IMR-90 (cell line): ENCODE measurements around the gene CNGA1. TPM values are rescaled to one million over a fixed set of nuclear protein-coding genes. Genes with fewer than 3 reads are reported as not detected.

ENCODE experiments used
- ATAC-seq: fragments of 200-7000 bp; cut with Tn5 transposase; 2 replicates; pipeline ENCODE4 v1.9.1; 2020; ENCODE audit warnings: low read depth, mild to moderate bottlenecking, moderate library complexity
- BruUV-seq: library from RNA; stranded (reverse); fragments of 400-500 nt; replicated peaks from 2 replicates; lab custom pipeline; 2021; lab: Mats Ljungman, UMichigan
- CTCF ChIA-PET: fragments of 300-600 bp; formaldehyde crosslinking; extraction: SDS; loops from one replicate; lab custom pipeline; 2021; ENCODE audit warnings: antibody characterized with exemption; lab: Yijun Ruan, JAX
- POLR2A ChIA-PET: fragments of 300-600 bp; sonication (Branson Sonifier 250); formaldehyde crosslinking; loops from one replicate; lab custom pipeline; 2022; ENCODE audit warnings: antibody characterized with exemption; ENCODE audit not compliant: unreplicated experiment; lab: Charles Lee
- DNase-seq: peaks from one replicate; pipeline ENCODE4 v3.0.0; 2013
- H2AFZ ChIP-seq: replicated peaks from 2 replicates; pipeline ENCODE3; 2013; ENCODE audit warnings: low read length, mild to moderate bottlenecking; ENCODE audit not compliant: poor library complexity
- H2AK5ac ChIP-seq: 2 replicates; pipeline ENCODE4 v1.6.1; 2013; ENCODE audit warnings: low read depth, low read length, inconsistent platforms
- H2AK9ac ChIP-seq: replicated peaks from 2 replicates; pipeline ENCODE3; 2013; ENCODE audit warnings: mild to moderate bottlenecking, low read depth, low read length, moderate library complexity; ENCODE audit not compliant: poor library complexity
- H2BK120ac ChIP-seq: 2 replicates; pipeline ENCODE4 v1.6.1; 2013; ENCODE audit warnings: low read depth, low read length, inconsistent platforms
- H2BK15ac ChIP-seq: 3 replicates; pipeline ENCODE4 v1.6.1; 2013; ENCODE audit warnings: low read depth, low read length, inconsistent platforms
- H2BK20ac ChIP-seq: 2 replicates; pipeline ENCODE4 v1.6.1; 2013; ENCODE audit warnings: low read depth, mild to moderate bottlenecking, inconsistent platforms, low read length, moderate library complexity
- H2BK5ac ChIP-seq: 2 replicates; pipeline ENCODE4 v1.6.1; 2013; ENCODE audit warnings: mild to moderate bottlenecking, low read depth, low read length, inconsistent platforms; ENCODE audit not compliant: poor library complexity, severe bottlenecking
- H3K14ac ChIP-seq: replicated peaks from 2 replicates; pipeline ENCODE4 v1.6.1; 2013; ENCODE audit warnings: low read depth, low read length, inconsistent platforms
- H3K18ac ChIP-seq: 2 replicates; pipeline ENCODE4 v1.6.1; 2013; ENCODE audit warnings: low read depth, low read length, control low read depth
- H3K23ac ChIP-seq: 2 replicates; pipeline ENCODE4 v1.6.1; 2013; ENCODE audit warnings: low read depth, low read length, inconsistent platforms
- H3K27ac ChIP-seq: 2 replicates; pipeline ENCODE4 v1.5.1; 2013; ENCODE audit warnings: mild to moderate bottlenecking, control low read depth, low read length; ENCODE audit not compliant: insufficient read depth
- H3K27me3 ChIP-seq: 2 replicates; pipeline ENCODE4 v1.6.1; 2013; ENCODE audit warnings: low read length; ENCODE audit not compliant: control insufficient read depth, insufficient read depth
- H3K36me3 ChIP-seq: 2 replicates; pipeline ENCODE4 v1.6.1; 2013; ENCODE audit warnings: low read length, mixed read lengths; ENCODE audit not compliant: control insufficient read depth, insufficient read depth
- H3K4ac ChIP-seq: 2 replicates; pipeline ENCODE4 v1.6.1; 2013; ENCODE audit warnings: low read depth, low read length, inconsistent platforms
- H3K4me1 ChIP-seq: 2 replicates; pipeline ENCODE4 v1.6.1; 2013; ENCODE audit warnings: low read length, mixed read lengths; ENCODE audit not compliant: control insufficient read depth, insufficient read depth
- H3K4me2 ChIP-seq: 2 replicates; pipeline ENCODE4 v1.6.1; 2013; ENCODE audit warnings: low read depth, mild to moderate bottlenecking, control low read depth, low read length, moderate library complexity
- H3K4me3 ChIP-seq: 2 replicates; pipeline ENCODE4 v1.5.1; 2013; ENCODE audit warnings: low read depth, mild to moderate bottlenecking, control low read depth, low read length, moderate library complexity; ENCODE audit not compliant: insufficient read depth
- H3K56ac ChIP-seq: 2 replicates; pipeline ENCODE4 v1.6.1; 2013; ENCODE audit warnings: low read length, inconsistent platforms; ENCODE audit not compliant: insufficient read depth; ENCODE audit errors: extremely low read depth
- H3K79me1 ChIP-seq, 2 experiments: 2 replicates each; pipeline ENCODE4 v1.6.1; 2013; ENCODE audit warnings: low read length in 2 of 2, inconsistent platforms in 1 of 2, low read depth in 1 of 2
- H3K9ac ChIP-seq: 2 replicates; pipeline ENCODE4 v1.6.1; 2013; ENCODE audit warnings: low read depth, low read length, control low read depth
- H3K9me1 ChIP-seq: 2 replicates; pipeline ENCODE4 v1.6.1; 2013; ENCODE audit warnings: low read length, inconsistent platforms; ENCODE audit not compliant: insufficient read depth
- H3K9me3 ChIP-seq: 2 replicates; pipeline ENCODE4 v1.6.1; 2013; ENCODE audit warnings: low read length; ENCODE audit not compliant: control insufficient read depth, insufficient read depth
- H4K20me1 ChIP-seq: 2 replicates; pipeline ENCODE4 v1.6.1; 2013; ENCODE audit warnings: low read length, inconsistent platforms; ENCODE audit not compliant: insufficient read depth
- H4K5ac ChIP-seq: 2 replicates; pipeline ENCODE4 v1.6.1; 2013; ENCODE audit warnings: mild to moderate bottlenecking, low read depth, low read length, control low read depth
- H4K8ac ChIP-seq, 2 experiments: 2 replicates each; pipeline ENCODE4 v1.6.1; 2013; ENCODE audit warnings: low read depth in 2 of 2, low read length in 2 of 2, control low read depth in 1 of 2, inconsistent platforms in 1 of 2
- H4K91ac ChIP-seq: 2 replicates; pipeline ENCODE4 v1.6.1; 2013; ENCODE audit warnings: low read depth, low read length, inconsistent platforms; ENCODE audit not compliant: insufficient read depth
- BHLHE40 ChIP-seq: fragments of 150-350 bp; IDR thresholded peaks from 2 replicates; pipeline ENCODE4 v1.6.1; 2016; ENCODE audit warnings: mild to moderate bottlenecking, low read depth, low read length
- CEBPB ChIP-seq: IDR thresholded peaks from 2 replicates; pipeline ENCODE4 v1.6.1; 2012; ENCODE audit warnings: low read depth, low read length, improper control_type of control experiment
- CHD1 ChIP-seq: IDR thresholded peaks from 2 replicates; pipeline ENCODE4 v1.6.1; 2012; ENCODE audit warnings: low read depth, low read length, improper control_type of control experiment
- CTCF ChIP-seq: conservative IDR thresholded peaks from 2 replicates; pipeline ENCODE4 v1.5.1; 2012; ENCODE audit warnings: mild to moderate bottlenecking, low read depth, low read length, improper control_type of control experiment
- ELK1 ChIP-seq: fragments of 150-350 bp; IDR thresholded peaks from 2 replicates; pipeline ENCODE4 v1.6.1; 2016; ENCODE audit warnings: low read depth, mild to moderate bottlenecking, low read length, moderate library complexity, borderline replicate concordance
- FOS ChIP-seq: fragments of 150-350 bp; IDR thresholded peaks from 2 replicates; pipeline ENCODE4 v1.6.1; 2016; ENCODE audit warnings: low read depth, low read length
- MAZ ChIP-seq: IDR thresholded peaks from 2 replicates; pipeline ENCODE4 v1.6.1; 2012; ENCODE audit warnings: low read depth, mild to moderate bottlenecking, low read length, improper control_type of control experiment, moderate library complexity, borderline replicate concordance
- MXI1 ChIP-seq: IDR thresholded peaks from 2 replicates; pipeline ENCODE4 v1.6.1; 2012; ENCODE audit warnings: low read depth, mild to moderate bottlenecking, low read length, moderate library complexity, borderline replicate concordance
- NFE2L2 ChIP-seq: fragments of 150-350 bp; IDR thresholded peaks from 2 replicates; pipeline ENCODE4 v1.6.1; 2016; ENCODE audit warnings: low read depth, mild to moderate bottlenecking, low read length
- POLR2A ChIP-seq: IDR thresholded peaks from 2 replicates; pipeline ENCODE4 v1.6.1; 2012; ENCODE audit warnings: mild to moderate bottlenecking, low read depth, low read length
- RAD21 ChIP-seq: IDR thresholded peaks from 2 replicates; pipeline ENCODE4 v1.6.1; 2012; ENCODE audit warnings: low read length, improper control_type of control experiment
- RCOR1 ChIP-seq: IDR thresholded peaks from 2 replicates; pipeline ENCODE4 v1.6.1; 2012; ENCODE audit warnings: mild to moderate bottlenecking, low read length, improper control_type of control experiment; ENCODE audit not compliant: insufficient replicate concordance
- RFX5 ChIP-seq: IDR thresholded peaks from 2 replicates; pipeline ENCODE4 v1.8.0; 2012; ENCODE audit warnings: low read depth, mild to moderate bottlenecking, low read length, moderate library complexity
- SMC3 ChIP-seq: fragments of 150-350 bp; IDR thresholded peaks from 2 replicates; pipeline ENCODE4 v1.6.1; 2016; ENCODE audit warnings: low read depth, mild to moderate bottlenecking, antibody characterized with exemption, low read length, moderate library complexity
- USF2 ChIP-seq: fragments of 150-350 bp; IDR thresholded peaks from 2 replicates; pipeline ENCODE4 v1.6.1; 2017; ENCODE audit warnings: mild to moderate bottlenecking, antibody characterized with exemption, low read length, low read depth
- WGBS, 2 experiments: methylation state at CpG; one replicate each; pipeline versions ENCODE4 v1.1.5 to v1.1.7; 2013; ENCODE audit warnings: missing lambda C conversion rate in 2 of 2; ENCODE audit not compliant: insufficient read length in 1 of 2; ENCODE audit errors: extremely low coverage in 2 of 2; 5-methylcytosine and 5-hydroxymethylcytosine counted together
- dilution Hi-C: fragments of 300-500 bp; cut with HindIII; formaldehyde crosslinking; loops from one replicate; pipeline ENCODE4 v1.14.3; 2018; ENCODE audit warnings: low sequenced_read_pairs; ENCODE audit not compliant: unreplicated experiment
- in situ Hi-C: fragments of 300-500 bp; cut with MboI; formaldehyde crosslinking; loops from 3 replicates; pipeline ENCODE4 v1.14.3; 2019; ENCODE audit warnings: low sequenced_read_pairs, inconsistent platforms, mixed read lengths
- intact Hi-C: fragments of 100-400 bp; cut with micrococcal nuclease; formaldehyde crosslinking; loops from 2 replicates; pipeline ENCODE4 v1.10.0; 2022
- polyA plus RNA-seq, 3 experiments: library from polyadenylated mRNA; depleted of rRNA; stranded (reverse); fragments of >200 nt; gene quantifications; 2 replicates each; pipeline ENCODE4 v1.2.3, GENCODE V29; 2012; ENCODE audit warnings: low replicate concordance in 1 of 3
- total RNA-seq: library from RNA; depleted of rRNA; stranded (reverse); fragments of >200 nt; gene quantifications from 2 replicates; pipeline ENCODE4 v1.2.3, GENCODE V29; 2012

Gene CNGA1
- total and polyA plus RNA-seq, 2 of the 4 experiments (the other 2 are of a cell fraction), result not detected

GRCh38 chr4:48058617-48059530 lies 42.4 kb upstream of the CNGA1 start:
- no peak for TF ChIP-seq CEBPB
- no peak for TF ChIP-seq MAZ
- no peak for TF ChIP-seq RCOR1
- no peak for TF ChIP-seq MXI1
- no peak for TF ChIP-seq POLR2A
- TF ChIP-seq RAD21, result no peak
- TF ChIP-seq CHD1, result no peak
- TF ChIP-seq SMC3, result no peak
- TF ChIP-seq ELK1, result no peak
- TF ChIP-seq BHLHE40, result no peak
- no peak for TF ChIP-seq RFX5
- no peak for TF ChIP-seq NFE2L2
- TF ChIP-seq USF2, result no peak
- TF ChIP-seq FOS, result no peak
- no peak for TF ChIP-seq CTCF
- intact Hi-C loops, result no loop called here

More at GRCh38 chr4:48058617-48059530, 42.4 kb upstream of the CNGA1 start:
- Histone ChIP-seq H2AFZ (no peak overlapping the region), H4K20me1 (no peaks in the 10 kb centered on the region), H4K91ac (no peak overlapping the region), H3K27me3 (no peaks in the 10 kb centered on the region), H3K36me3 (no peaks in the 10 kb centered on the region), H2BK20ac (no peak overlapping the region), H3K23ac (no peak overlapping the region), H3K4me3 (no peak overlapping the region), H2AK5ac (no peak overlapping the region), H2BK5ac (no peak overlapping the region), H3K4me2 (no peak overlapping the region), H3K9ac (no peak overlapping the region), H3K4ac (no peak overlapping the region), H3K4me1 (no peaks in the 10 kb centered on the region), H2BK120ac (no peak overlapping the region), H3K27ac (no peak overlapping the region), H3K79me1 (no peaks in the 10 kb centered on the region), H3K56ac (no peak overlapping the region), H4K8ac (no peak overlapping the region), H3K18ac (no peak overlapping the region), H2BK15ac (no peak overlapping the region), H3K9me3 (no peaks in the 10 kb centered on the region), H4K5ac (no peak overlapping the region), H2AK9ac (no peak overlapping the region), H3K14ac (no peak overlapping the region), H3K9me1 (no peaks in the 10 kb centered on the region)
- dilution Hi-C loops, result no loop called here
- 30% methylated on average over 2 of the region's 5 CpGs; no CpG with 5 or more reads in 1 of the 2 experiments for WGBS, 2 experiments
- in situ Hi-C loops, result no loop called here
- no TSS peak for BruUV-seq
- ChIA-PET POLR2A (no interaction called here), CTCF (no interaction called here)
- DNase-seq (no peak), ATAC-seq (no peak)
